Measurements from ENCODE around the gene DIDO1. TPM values are rescaled to one million over a fixed set of nuclear protein-coding genes. Genes with fewer than 3 reads are reported as not detected.

DIDO1 gene
- total and polyA plus RNA-seq, 2 of the 13 experiments (the other 11 are each of a cell fraction or from before 2014, with no cell fraction given), result 75.0 to 75.1 TPM

DNA sequence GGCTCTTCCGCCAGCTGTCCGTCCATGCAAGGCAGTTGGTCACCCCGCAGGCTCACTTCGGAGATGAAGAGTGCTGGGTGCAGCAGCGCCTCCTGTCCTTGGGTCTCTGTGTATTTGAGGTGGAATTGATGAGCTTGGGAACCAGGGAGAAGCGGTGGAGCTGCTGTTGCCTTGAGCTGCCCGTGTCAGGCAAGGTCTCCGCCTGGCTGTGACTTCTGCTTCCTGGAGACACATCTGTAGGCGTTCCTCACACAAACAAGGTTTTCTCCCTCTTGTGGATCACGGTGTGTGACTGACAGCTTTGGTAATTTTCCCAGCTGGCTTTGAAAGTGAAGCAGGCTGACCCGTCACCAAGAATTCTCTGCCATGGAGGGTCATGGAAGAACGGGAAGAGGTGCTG lies 23.7 kb upstream of the DIDO1 start:
- CTCF ChIA-PET (ENCODE audit: low intra/inter-chr PET ratio, low total read pairs), result no interaction called here
- 0 out of 2 replicates have a peak, but pooled peaks have one; percentile 25 for TF ChIP-seq NFKB2 (CRISPR knock-in tag; IDR thresholded peaks at IDR 0.05; ENCODE audit: borderline replicate concordance)
- no peak for TF ChIP-seq SNRNP70 (IDR thresholded peaks at IDR 0.05; ENCODE audit: low read depth, low read length)
- TF ChIP-seq JUN (CRISPR knock-in tag; IDR thresholded peaks at IDR 0.05), result no peak
- no peak for TF ChIP-seq AGO2 (optimal IDR thresholded peaks at IDR 0.05; ENCODE audit: low read depth, low read length)
- TF ChIP-seq, protein P1, sequence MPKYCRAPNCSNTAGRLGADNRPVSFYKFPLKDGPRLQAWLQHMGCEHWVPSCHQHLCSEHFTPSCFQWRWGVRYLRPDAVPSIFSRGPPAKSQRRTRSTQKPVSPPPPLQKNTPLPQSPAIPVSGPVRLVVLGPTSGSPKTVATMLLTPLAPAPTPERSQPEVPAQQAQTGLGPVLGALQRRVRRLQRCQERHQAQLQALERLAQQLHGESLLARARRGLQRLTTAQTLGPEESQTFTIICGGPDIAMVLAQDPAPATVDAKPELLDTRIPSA (CRISPR knock-in tag; IDR thresholded peaks at IDR 0.05; ENCODE audit: borderline replicate concordance), result no peak
- TF ChIP-seq DPF2 (CRISPR knock-in tag; IDR thresholded peaks at IDR 0.05; ENCODE audit: borderline replicate concordance, low read depth), result no peak
- no peak for TF ChIP-seq ZNF558 (CRISPR knock-in tag; IDR thresholded peaks at IDR 0.05; ENCODE audit: borderline replicate concordance)
- TF ChIP-seq PITX1 (CRISPR knock-in tag; IDR thresholded peaks at IDR 0.05), result 0 out of 2 replicates have a peak, but pooled peaks have one; percentile 20
- no peak for TF ChIP-seq ZNF839 (CRISPR knock-in tag; IDR thresholded peaks at IDR 0.05; ENCODE audit: borderline replicate concordance)
- TF ChIP-seq, protein P2, sequence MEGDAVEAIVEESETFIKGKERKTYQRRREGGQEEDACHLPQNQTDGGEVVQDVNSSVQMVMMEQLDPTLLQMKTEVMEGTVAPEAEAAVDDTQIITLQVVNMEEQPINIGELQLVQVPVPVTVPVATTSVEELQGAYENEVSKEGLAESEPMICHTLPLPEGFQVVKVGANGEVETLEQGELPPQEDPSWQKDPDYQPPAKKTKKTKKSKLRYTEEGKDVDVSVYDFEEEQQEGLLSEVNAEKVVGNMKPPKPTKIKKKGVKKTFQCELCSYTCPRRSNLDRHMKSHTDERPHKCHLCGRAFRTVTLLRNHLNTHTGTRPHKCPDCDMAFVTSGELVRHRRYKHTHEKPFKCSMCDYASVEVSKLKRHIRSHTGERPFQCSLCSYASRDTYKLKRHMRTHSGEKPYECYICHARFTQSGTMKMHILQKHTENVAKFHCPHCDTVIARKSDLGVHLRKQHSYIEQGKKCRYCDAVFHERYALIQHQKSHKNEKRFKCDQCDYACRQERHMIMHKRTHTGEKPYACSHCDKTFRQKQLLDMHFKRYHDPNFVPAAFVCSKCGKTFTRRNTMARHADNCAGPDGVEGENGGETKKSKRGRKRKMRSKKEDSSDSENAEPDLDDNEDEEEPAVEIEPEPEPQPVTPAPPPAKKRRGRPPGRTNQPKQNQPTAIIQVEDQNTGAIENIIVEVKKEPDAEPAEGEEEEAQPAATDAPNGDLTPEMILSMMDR (CRISPR knock-in tag; IDR thresholded peaks at IDR 0.05), result peak; percentile 16; the same call in 1 of the 2 replicates
- TF ChIP-seq KAT7 (CRISPR knock-in tag; IDR thresholded peaks at IDR 0.05; ENCODE audit: borderline replicate concordance), result no peak
- TF ChIP-seq SRSF1 (optimal IDR thresholded peaks at IDR 0.05; ENCODE audit: low read depth, low read length), result no peak
- TF ChIP-seq, protein P3, sequence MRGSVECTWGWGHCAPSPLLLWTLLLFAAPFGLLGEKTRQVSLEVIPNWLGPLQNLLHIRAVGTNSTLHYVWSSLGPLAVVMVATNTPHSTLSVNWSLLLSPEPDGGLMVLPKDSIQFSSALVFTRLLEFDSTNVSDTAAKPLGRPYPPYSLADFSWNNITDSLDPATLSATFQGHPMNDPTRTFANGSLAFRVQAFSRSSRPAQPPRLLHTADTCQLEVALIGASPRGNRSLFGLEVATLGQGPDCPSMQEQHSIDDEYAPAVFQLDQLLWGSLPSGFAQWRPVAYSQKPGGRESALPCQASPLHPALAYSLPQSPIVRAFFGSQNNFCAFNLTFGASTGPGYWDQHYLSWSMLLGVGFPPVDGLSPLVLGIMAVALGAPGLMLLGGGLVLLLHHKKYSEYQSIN (CRISPR knock-in tag; IDR thresholded peaks at IDR 0.05; ENCODE audit: borderline replicate concordance), result no peak
- TF ChIP-seq EP300 (IDR thresholded peaks at IDR 0.05; ENCODE audit: low read depth in 2 of 2, low read length in 2 of 2), result no peak
- TF ChIP-seq EP300 (CRISPR knock-in tag; IDR thresholded peaks at IDR 0.05; ENCODE audit: borderline replicate concordance), result no peak
- TF ChIP-seq ZBTB38 (CRISPR knock-in tag; IDR thresholded peaks at IDR 0.05), result peak; percentile 65; the same call in 1 of the 2 replicates
- TF ChIP-seq, protein P4, sequence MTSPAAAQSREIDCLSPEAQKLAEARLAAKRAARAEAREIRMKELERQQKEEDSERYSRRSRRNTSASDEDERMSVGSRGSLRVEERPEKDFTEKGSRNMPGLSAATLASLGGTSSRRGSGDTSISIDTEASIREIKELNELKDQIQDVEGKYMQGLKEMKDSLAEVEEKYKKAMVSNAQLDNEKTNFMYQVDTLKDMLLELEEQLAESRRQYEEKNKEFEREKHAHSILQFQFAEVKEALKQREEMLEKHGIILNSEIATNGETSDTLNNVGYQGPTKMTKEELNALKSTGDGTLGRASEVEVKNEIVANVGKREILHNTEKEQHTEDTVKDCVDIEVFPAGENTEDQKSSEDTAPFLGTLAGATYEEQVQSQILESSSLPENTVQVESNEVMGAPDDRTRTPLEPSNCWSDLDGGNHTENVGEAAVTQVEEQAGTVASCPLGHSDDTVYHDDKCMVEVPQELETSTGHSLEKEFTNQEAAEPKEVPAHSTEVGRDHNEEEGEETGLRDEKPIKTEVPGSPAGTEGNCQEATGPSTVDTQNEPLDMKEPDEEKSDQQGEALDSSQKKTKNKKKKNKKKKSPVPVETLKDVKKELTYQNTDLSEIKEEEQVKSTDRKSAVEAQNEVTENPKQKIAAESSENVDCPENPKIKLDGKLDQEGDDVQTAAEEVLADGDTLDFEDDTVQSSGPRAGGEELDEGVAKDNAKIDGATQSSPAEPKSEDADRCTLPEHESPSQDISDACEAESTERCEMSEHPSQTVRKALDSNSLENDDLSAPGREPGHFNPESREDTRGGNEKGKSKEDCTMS (CRISPR knock-in tag; conservative IDR thresholded peaks at IDR 0.05), result no peak
- TF ChIP-seq TOE1 (CRISPR knock-in tag; IDR thresholded peaks at IDR 0.05), result no peak
- TF ChIP-seq ZNF354B (CRISPR knock-in tag; IDR thresholded peaks at IDR 0.05), result no peak
- no peak for TF ChIP-seq RFXANK (CRISPR knock-in tag; IDR thresholded peaks at IDR 0.05)

More for the DNA sequence above, 23.7 kb upstream of the DIDO1 start:
- Histone ChIP-seq H3K27me3 (ENCODE audit: control insufficient read depth in 1 of 2, insufficient read depth in 2 of 2, low read length in 2 of 2) (no peaks in the 10 kb centered on the region; a peak in 1 of 5 replicates), H3K79me2 (ENCODE audit: insufficient read depth, low read length) (peaks cover 32% of the 10 kb centered on the region), H3K4me1 (ENCODE audit: insufficient read depth, low read length) (peaks cover 44% of the 10 kb centered on the region), H3K9ac (ENCODE audit: insufficient read depth, low read depth, low read length) (no peak overlapping the region), H3K9me3 (ENCODE audit: low read length) (no peaks in the 10 kb centered on the region), H3K4me2 (ENCODE audit: low read depth, low read length) (no peak overlapping the region), H3K27ac (ENCODE audit: extremely low read length, insufficient read depth, low read length) (no peak overlapping the region), H2AFZ (ENCODE audit: low read length) (no peak overlapping the region), H3K36me3 (replicated peaks in 1 of 2; ENCODE audit: control insufficient read depth in 1 of 2, insufficient read depth in 2 of 2, low read length in 2 of 2) (peaks cover 21 to 51% of the 10 kb centered on the region in 2 experiments), H3K4me3 (replicated peaks in 1 of 3; ENCODE audit: insufficient read depth in 1 of 3, low read depth in 2 of 3, low read length in 3 of 3) (no peak overlapping the region), H4K20me1 (ENCODE audit: insufficient read depth, low read length) (no peaks in the 10 kb centered on the region)
- in situ Hi-C loops (cut with HindIII; ENCODE audit: extremely low pct_ligation_motif_present, low pct_unique_long_range_greater_than_20kb) (no loop called here), intact Hi-C loops (cut with micrococcal nuclease; ENCODE audit: unreplicated experiment) (loop anchor here (5.0 kb wide), 1 partner anchor 48 kb away; no protein-coding TSS in a partner anchor)
- DNase-seq (ENCODE audit: low spot score) (no peak), FAIRE-seq (no peak), ATAC-seq (no peak)
- POLR2A ChIA-PET, result interaction anchor here (1.0 to 8.8 kb wide), 3 partner anchors 9 to 13 kb away, joined by 3 to 205 read pairs (median 3); partner anchors contain the start of gene GID8
- 94% methylated on average over 12 of the region's 12 CpGs for WGBS (ENCODE audit: low lambda C conversion rate)
- BruUV-seq (replicated peaks), result no TSS peak

Measured in HepG2 (cell line).